ENCODE data around the gene ZNF512B. TPM values are rescaled to one million over a fixed set of nuclear protein-coding genes. Genes with fewer than 3 reads are reported as not detected.

Gene ZNF512B
- total RNA-seq, 1 donor from 2014 or later, result 17.6 TPM

- H3K9me3 ChIP-seq, result no peaks in the 10 kb centered on the region
- intact Hi-C loops (cut with DNase I), result no loop called here
- DNase-seq, result no peak
- H3K4me3 ChIP-seq, result no peak overlapping the region
- H3K27me3 ChIP-seq, result no peaks in the 10 kb centered on the region
- peak overlapping the region; percentile 17 for H3K27ac ChIP-seq
- H3K4me1 ChIP-seq, result peaks cover 76% of the 10 kb centered on the region
- peaks cover 4% of the 10 kb centered on the region for H3K36me3 ChIP-seq
- TF ChIP-seq, protein P1, sequence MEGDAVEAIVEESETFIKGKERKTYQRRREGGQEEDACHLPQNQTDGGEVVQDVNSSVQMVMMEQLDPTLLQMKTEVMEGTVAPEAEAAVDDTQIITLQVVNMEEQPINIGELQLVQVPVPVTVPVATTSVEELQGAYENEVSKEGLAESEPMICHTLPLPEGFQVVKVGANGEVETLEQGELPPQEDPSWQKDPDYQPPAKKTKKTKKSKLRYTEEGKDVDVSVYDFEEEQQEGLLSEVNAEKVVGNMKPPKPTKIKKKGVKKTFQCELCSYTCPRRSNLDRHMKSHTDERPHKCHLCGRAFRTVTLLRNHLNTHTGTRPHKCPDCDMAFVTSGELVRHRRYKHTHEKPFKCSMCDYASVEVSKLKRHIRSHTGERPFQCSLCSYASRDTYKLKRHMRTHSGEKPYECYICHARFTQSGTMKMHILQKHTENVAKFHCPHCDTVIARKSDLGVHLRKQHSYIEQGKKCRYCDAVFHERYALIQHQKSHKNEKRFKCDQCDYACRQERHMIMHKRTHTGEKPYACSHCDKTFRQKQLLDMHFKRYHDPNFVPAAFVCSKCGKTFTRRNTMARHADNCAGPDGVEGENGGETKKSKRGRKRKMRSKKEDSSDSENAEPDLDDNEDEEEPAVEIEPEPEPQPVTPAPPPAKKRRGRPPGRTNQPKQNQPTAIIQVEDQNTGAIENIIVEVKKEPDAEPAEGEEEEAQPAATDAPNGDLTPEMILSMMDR (IDR thresholded peaks at IDR 0.05), result no peak
- ATAC-seq, result no peak
Measured at GRCh38 chr20:63950701-63951397, 18.9 kb downstream of the ZNF512B start.

- intact Hi-C loops (cut with DNase I), result no loop called here
- ATAC-seq (no peak), DNase-seq (no peak)
- Histone ChIP-seq H3K4me3 (peak overlapping the region; percentile 16), H3K36me3 (peaks cover 34% of the 10 kb centered on the region), H3K9me3 (no peaks in the 10 kb centered on the region), H3K27me3 (no peaks in the 10 kb centered on the region), H3K27ac (peak overlapping the region; percentile 89), H3K4me1 (peaks cover 64% of the 10 kb centered on the region)
- TF ChIP-seq, protein P1 (IDR thresholded peaks at IDR 0.05), result no peak
Measured at GRCh38 chr20:63947638-63948456, 21.9 kb downstream of the ZNF512B start.

GRCh38 chr20:63946986-63947637 is 22.6 kb downstream of the ZNF512B start:
- DNase-seq, result no peak
- Histone ChIP-seq H3K27ac (peak overlapping the region; percentile 89), H3K4me1 (peaks cover 63% of the 10 kb centered on the region), H3K4me3 (no peak overlapping the region), H3K27me3 (no peaks in the 10 kb centered on the region), H3K9me3 (no peaks in the 10 kb centered on the region), H3K36me3 (peaks cover 37% of the 10 kb centered on the region)
- intact Hi-C loops (cut with DNase I), result no loop called here
- TF ChIP-seq, protein P1 (IDR thresholded peaks at IDR 0.05), result no peak
- no peak for ATAC-seq

DNA sequence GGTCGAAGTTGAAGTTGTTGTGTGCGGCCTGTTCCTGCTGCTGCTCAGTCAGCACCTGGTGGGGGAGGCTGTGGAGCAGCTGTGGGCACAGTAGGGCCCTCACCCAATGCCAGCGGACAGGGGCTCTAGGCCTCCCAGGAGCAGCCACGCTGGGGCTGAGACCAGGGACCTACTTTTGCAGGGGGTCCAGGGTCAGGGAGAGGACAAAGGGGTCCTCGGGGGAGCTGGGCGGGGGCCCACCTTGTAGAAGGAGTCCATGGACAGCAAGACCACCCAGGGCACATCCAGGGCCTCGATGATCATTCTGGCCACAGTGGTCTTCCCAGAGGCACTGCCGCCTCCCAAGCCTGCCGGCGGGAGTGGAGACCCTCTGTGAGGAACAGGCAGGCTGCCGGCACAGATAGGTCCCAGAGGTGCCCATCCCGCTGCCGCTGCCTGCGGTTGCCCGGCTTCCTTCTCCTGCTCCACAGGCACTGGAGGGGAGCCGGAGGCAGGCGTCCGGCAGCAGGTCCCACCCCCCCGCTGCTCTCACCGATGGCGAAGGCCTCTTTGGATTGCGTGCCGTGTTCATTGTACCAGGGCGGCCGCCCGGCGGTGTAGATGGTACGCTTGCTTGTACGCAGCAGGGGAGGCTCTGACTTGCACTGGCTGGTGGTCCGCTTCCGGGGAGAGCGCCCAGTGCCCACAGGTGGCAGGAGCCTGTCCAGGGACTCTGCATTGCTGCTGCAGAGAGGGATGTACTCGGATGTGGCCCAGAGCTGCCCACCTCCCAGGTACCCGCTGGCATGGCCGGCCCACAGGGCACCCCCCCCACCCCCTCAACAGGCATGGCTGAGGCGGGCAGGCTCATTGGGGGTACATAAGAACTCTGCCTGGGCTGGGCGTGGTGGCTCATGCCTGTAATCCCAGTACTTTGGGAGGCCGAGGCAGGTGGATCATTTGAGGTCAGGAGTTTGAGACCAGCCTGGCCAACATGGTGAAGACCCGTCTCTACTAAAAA is 23.5 kb downstream of the ZNF512B start:
- TF ChIP-seq, protein P1 (IDR thresholded peaks at IDR 0.05), result no peak
- no peaks in the 10 kb centered on the region for H3K27me3 ChIP-seq
- H3K27ac ChIP-seq, result no peak overlapping the region
- DNase-seq (no peak), ATAC-seq (no peak)
- no peak overlapping the region for H3K4me3 ChIP-seq
- intact Hi-C loops (cut with DNase I), result no loop called here
- H3K36me3 ChIP-seq, result peaks cover 37% of the 10 kb centered on the region
- peaks cover 57% of the 10 kb centered on the region for H3K4me1 ChIP-seq
- H3K9me3 ChIP-seq, result no peaks in the 10 kb centered on the region
